Renal pelvis (tissue), 4 donors: ENCODE data around the gene NUP93. TPM values are rescaled to one million over a fixed set of nuclear protein-coding genes. Genes with fewer than 3 reads are reported as not detected.
"Not testable (repeated sequence)": the region's sequence is repeated elsewhere in the genome, so short reads cannot be mapped to it uniquely, and the experiment has no call there.

Source experiments
- DNase-seq: peaks from one replicate; pipeline ENCODE4 v3.0.0-alpha.2; 2013
- polyA plus RNA-seq, 3 donors: library from polyadenylated mRNA; unstranded; fragments of 120-200 nt; gene quantifications; one replicate each; pipeline ENCODE4 v1.2.1, GENCODE V29; 2013; ENCODE audit not compliant: insufficient read length in 3 of 3

The NUP93 gene
- polyA plus RNA-seq, 3 donors, result 84.3 to 96.6 (median 89.1) TPM

DNA sequence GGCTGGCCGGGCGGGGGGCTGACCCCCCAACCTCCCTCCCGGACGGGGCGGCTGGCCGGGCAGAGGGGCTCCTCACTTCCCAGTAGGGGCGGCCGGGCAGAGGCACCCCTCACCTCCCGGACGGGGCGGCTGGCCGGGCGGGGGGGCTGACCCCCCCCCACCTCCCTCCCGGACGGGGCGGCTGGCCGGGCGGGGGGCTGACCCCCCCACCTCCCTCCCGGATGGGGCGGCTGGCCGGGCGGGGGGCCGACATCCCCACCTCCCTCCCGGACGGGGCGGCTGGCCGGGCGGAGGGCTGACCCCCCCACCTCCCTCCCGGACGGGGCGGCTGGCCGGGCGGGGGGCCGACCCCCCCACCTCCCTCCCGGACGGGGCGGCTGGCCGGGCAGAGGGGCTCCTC lies 9.4 kb downstream of the NUP93 start:
- not testable (repeated sequence) for DNase-seq

DNA sequence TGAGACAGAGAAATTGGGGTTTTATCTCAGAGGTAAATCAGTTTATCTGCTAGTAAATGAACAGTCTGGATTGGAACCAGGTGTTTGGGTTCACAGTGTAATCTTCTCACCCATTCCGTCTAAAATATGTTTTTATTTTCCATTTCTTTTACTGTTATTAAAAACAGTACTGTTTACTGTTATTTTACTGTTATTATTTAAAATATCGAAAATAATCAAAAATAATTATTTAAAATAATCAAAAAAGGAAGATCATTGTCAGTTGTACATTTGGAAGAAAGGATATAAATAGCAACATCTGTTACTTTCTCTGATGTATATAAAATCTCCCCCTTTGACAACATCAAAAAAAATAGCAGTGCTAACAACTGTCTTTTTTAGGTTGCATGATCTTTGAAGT lies 11.5 kb downstream of the NUP93 start:
- DNase-seq, result no peak

DNA sequence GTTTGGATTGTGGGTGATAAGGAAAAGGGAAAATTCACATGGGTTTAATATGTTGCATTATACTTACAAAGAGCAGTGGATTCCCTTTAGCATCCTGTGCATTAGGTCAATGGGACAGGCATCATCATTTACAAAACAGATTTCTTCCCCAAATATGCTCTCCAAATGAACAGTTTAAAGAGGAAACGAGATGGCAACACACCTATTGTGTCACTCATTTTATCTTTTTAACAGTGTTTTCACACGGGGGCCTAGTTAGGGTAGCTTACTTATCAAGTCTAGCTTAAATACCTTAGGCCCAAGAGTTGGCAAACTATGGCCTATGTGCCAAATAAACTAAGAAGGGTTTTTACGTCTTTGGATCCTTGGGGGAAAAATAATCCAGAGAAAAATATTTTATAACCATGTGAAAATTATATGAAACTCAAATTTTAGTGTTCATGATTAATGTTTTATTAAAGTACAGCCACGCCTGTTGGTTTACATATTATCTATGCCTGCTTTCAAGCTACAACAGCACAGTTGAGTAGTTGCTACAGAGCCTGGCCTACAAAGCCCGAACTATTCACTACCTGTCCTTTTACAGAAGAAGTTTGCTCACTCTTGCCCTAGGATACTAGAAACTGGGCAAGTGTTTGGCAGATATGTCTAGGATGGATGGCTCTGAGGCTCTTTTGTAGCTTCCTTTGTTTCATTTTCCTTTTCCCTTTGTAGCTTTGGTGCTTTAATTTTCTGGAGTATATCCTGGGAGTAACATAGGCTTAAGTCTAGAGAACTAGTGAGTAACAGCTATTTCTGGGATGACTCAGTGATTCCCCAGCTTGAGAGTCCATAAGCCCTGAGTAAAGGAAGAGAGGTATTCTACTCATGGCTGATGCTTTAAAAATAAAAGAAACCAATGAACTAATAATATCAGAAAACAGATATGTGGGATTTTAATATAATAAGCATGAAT lies 12.4 kb downstream of the NUP93 start:
- DNase-seq, result no peak

DNA sequence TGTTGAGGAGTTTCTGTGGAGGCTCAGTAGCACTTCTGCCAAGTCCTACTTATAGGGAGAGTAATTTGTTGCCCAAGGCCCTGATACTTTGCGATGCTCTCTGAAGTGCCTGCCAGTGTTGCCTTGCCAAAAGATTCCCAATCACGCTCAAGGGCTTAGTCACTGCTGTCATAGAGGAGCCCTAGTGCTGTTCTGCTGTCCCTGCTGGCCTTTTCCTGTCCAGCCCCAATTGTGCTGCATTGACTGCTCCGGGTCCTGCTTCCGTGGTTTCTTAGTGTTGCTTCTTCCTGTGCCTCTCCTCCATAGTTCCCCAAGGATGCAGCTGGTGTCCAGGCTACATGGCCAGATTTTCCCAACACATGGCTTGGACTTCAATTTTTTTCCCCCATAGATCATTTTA lies 13.9 kb downstream of the NUP93 start:
- DNase-seq, result no peak

DNA sequence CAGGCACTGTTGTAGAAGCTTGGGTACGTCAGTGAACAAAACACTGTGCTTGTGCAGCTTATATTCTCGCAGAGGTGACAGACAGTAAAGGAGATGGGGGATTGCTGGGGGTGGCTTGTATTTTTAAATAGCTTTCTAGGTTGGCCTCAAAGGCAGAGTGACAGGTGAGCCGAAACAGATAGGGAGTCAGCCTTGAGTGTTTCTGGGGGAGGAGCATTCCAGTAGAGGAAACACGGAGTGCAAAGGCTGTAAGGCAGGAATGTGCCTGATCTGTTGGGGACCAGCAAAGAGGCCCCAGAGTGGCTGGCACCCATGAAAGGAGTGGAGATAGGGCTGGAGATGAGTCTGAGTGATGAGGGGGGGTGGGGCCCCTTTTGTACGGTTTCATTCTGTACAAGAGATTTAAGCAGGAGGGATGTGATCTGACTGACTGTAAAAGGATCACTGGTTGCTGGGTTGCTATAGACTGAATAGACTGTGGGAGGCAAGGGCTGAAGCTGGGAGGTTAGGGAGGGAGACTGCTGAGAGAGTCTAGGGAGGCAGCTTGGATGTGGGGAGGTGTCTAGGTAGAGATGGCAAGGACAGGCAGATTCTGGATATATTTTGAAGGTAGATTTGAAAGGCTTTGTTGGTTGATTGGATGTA lies 15.2 kb downstream of the NUP93 start:
- no peak for DNase-seq

DNA sequence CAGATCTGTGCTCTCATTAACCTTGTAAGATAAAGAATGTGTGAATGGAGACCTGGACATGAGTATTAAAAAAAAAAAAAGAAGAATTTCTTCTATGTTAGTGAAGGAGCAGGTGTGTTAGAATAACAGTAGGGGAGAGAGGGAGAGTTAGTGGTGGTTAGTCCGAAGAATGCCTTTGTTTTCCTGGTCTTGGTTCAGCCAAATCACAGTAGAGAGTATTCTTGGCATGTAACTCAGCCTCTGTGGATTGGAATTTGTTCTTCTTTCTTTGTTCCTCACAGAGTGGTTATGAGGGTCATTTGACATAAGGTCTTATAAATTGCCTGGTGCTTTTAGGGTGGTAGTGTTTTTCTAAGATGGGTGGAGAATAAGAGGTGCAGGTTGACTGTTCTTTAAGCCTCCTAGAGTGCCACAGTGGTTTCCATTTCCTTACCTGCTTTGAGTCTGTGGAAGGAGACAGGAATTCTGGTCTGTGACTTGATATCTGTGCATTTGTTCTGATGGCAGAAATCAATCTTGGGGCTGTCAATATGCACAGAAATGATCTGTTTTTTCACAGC lies 17.6 kb downstream of the NUP93 start:
- no peak for DNase-seq

DNA sequence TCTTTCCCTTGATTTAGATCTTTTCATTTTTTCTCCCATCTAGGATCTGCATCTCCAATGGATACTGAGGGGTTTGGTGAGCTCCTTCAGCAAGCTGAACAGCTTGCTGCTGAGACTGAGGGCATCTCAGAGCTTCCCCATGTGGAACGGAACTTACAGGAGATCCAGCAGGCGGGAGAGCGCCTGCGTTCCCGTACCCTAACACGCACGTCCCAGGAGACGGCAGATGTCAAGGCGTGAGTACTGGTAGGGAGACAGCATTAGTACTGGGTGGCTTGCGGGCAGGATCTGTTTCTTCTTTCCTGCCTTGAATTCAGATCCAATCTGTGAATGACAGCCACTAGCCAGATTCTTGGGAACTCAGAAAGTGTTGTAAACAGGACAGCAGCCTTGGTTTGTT lies 18.3 kb downstream of the NUP93 start:
- DNase-seq, result no peak

DNA sequence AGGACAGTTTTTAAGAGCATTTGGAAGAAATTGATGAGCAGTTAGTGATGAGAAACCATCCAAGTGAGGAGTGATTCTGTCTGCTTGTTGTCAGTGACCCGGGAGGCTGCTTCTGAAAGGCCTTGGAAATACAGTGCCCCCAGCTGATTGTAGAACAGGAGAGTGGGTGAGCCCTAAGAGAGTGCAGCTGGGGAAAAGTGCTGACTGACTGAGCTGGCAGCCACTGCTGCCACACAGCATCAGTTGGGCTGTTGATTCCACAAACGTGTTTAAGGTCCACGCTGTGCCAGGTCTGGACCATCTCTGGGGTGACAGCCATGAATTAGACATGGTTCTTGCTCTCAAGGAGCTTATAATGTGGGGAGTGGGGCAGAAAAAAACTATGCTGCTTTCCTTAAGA lies 18.9 kb downstream of the NUP93 start:
- no peak for DNase-seq

DNA sequence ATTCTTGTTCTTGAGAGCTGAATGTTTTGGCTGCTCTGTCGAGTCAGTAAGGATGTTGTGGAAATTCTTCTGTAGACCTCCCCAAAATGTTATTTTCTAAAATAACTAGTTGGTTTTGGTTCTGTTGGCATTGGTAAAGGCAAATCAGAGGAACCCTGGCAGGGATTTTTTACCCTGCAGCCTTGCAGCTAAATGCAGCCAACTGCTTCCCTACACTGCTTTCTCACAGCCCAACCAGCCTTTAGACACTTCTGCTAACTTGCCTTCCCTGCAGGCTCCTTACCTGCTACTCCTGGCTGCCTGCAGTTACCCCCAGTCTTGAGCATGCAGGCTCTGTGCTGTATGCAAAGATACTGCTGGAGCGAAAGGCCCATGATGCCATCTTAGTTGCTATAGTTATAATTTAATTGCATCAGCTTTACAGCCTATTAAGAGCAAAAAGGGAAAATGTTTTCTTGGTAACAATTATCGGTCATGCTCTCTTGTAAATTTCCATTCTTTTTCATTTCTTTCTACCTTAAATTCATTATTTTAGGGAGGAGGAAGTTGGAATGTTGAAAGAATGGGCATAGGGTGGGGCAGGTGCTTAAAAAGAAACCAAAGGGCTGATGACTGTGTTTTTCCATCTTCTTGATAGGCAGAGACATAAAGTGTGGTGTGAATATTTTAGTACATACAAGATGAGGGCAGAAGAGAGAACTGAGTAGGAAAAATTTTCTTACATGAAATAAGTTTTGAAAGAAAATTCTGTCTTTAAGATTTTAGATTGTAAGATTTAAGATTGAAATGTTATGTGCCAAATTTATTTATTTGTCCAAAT lies 20.0 kb downstream of the NUP93 start:
- no peak for DNase-seq

DNA sequence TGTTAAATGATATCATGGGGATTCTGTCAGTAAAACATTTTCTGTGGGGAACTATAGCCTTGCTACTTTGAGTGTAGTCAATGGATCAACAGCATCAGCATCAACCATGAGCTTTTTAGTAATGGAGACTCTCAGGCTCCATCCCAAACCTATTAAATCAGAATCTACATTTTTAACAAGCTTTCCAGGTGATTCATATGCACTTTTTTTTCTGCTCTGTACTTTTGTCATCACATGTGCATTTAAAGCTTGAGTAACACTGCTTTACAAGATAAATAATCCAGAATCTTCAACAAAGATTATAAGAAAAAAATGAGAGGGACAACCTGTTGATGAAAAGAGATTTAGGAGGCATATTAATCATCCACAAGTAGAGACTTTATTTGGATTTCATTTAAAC lies 23.5 kb downstream of the NUP93 start:
- no peak for DNase-seq

DNA sequence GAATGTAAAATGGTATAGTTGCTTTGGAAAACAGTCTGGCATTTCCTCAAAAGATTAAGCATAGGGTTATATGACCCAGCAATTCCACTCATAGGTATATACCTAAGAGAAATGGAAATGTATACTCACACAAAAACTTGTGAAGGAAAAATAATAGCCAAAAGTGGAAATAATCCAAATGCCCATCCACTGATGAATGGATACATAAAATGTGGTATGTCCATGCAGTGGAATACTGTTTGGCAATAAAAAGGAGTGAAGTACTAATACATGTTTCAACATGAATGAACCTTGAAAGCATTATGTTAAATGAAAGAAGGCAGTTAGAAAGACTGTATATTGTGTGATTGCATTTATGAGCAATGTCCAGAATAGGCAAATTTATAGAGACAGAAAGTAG lies 25.1 kb downstream of the NUP93 start:
- no peak for DNase-seq

DNA sequence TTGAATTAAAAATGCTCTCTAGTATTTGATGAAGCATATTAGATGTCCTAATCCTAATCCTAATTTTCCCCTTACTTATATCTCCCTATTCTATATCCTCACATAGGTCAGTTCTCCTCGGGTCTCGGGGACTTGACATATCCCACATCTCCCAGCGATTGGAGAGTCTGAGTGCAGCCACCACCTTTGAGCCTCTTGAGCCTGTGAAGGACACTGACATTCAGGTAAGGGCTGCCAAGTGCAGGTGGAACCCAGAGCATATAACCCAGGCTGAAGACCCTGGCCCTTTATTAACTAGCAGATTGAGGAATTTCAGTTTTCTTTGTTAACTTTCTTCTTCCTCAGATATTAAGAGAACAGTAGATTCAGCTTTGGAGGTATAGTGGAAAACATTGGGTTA lies 28.5 kb downstream of the NUP93 start:
- no peak for DNase-seq

DNA sequence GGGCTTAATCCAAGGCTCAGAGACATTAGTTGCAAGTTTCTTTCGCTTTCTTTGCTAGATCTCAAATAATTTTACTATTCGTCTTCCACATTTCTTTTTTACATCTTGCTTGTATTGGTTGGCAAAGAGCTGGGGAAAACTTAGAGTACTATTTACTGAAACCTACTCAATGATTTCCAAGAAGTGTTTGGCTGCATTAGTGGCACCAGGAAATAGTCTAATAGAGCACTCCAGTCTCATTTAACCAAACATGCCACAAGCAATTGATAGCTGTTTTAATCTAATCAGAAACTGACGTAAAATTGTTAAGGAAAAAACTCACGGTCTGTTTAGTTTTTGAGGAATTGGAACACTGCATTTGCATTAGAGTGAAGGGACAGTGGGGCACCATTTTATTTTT lies 29.0 kb downstream of the NUP93 start:
- DNase-seq, result no peak

DNA sequence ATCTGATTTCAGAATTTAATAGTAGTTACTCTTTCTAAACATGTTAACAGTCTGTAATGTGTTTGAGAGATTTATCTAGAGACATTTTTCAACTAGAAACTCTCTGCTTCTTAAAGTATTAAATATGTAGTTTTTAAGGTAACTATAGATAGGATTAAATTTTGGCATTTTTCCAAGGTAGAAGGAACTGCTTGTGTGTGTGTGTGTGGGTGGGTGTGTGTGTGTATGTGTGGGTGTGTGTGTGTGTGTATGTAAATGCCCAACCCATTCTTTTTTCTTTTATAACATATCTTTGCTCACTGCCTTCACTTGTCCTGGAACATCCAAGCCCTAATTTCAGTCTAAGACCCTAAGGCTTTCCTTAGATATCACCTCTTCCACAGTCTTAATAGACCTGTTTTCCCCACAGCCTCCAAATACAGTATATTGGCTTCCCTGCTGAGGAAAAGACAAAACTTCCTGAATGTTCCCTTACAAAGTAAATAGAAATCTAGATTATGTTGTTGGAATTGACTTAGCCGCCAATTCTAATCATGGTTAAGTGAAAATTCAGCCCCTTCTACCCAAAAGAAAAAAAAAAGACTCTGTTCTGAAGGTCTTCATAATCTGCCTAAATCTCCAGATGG lies 33.5 kb downstream of the NUP93 start:
- DNase-seq, result no peak

DNA sequence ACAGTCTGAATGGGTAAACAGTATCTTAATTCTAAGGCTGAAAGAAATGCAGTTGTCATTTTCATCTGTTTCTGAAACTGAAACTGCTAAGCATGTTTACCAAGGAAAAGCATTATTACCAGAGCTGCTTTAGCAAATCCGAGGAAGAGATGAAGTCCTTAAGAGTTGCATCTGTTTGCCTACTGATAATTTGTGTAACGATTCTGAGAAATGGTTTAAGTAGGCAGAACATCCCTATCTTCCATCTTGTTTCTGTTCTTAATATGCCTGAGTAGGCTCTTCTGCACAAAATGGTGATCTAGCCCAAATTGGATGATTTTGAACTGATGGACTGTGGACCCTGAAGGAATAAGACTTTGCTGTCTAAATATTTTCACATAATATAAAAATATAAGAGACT lies 34.9 kb downstream of the NUP93 start:
- DNase-seq, result no peak

DNA sequence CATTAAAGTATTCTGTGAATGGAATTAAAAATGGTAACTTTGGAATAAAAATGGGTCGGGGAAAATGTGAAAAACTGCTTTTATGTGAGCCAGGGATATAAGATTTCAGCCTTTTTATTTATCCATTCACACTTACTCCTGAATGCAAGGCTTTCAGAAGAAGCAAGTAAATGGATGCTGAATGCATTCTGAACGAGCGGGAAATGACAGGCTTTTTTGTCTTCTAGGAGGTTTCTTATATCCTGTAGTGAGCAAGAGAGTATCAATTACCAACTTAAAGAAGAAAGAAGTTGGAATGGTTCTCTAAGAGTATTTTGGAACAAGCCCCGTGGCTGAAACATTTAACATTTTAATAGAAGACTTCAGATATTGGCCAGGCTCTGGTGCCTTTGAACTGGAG lies 36.0 kb downstream of the NUP93 start:
- no peak for DNase-seq

DNA sequence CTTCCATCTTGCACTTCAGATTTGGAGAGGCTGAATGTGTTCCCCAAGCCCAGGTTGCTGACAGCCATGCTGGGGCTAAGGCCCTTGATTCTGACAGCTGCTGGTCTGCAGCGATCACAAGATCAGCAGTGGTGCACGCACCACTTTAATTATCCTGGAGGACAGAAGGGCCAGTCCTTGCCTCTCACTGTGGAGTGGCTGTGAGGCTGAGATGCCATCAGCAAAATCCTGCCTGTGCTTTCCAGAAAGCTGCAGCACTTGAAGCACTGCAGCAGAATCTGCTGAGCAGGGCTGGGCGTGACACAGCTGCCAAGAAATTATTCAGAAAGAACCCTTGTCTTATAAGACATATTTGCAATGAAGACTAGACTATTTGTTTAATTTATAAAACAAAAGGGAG lies 37.1 kb downstream of the NUP93 start:
- no peak for DNase-seq

DNA sequence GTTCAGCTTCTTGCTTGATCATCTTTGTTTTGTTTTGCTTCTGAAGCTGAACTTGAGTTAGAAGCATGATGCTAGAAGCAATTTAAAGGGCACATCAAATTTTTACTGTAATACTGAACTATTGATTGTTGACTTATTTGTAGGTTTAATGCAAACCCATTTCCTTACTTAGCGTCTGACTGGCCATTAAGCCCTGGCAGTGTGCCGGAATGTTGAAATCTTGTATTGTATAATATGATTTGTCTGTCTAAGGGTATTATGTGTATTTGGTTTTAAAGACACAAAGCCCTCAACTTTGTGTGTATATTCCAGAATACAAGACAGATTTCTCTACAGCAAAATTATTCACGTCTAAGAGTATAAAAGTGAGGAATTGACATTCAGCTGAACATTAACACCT lies 39.7 kb downstream of the NUP93 start:
- DNase-seq, result no peak

DNA sequence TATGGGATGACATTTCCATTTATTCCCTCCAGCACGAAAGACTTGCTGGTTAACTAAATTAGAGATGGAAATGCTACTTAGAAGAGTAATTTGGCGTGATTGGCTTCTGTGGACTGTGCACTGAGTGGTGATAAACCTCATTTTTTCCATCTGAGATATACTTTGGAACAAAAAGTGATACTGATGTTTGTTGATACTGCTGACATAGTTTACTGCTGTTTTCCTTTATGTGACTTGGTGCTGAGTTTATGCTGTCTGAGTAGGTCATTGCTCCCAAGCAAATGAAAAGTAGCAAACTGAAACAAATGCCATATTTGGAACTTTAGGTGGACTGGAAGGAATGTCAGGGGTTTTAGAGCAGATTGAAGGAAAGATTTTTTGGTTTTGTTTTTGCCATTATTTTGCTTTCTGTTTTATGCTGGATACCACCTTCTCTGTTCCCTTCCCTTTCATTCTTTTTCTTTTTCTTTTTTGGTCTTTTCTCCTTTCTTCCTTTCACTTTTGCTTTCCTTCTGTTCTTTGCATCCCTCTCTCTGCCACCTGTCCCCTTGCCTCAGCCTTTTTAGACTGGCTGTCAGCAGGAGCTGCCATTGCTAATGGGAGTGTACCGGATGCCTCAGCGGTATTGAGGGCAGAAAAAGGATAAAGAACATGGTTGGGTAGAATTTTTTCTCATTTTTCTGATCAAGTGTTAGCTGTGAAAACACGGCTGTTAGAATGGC lies 41.8 kb downstream of the NUP93 start:
- no peak for DNase-seq

DNA sequence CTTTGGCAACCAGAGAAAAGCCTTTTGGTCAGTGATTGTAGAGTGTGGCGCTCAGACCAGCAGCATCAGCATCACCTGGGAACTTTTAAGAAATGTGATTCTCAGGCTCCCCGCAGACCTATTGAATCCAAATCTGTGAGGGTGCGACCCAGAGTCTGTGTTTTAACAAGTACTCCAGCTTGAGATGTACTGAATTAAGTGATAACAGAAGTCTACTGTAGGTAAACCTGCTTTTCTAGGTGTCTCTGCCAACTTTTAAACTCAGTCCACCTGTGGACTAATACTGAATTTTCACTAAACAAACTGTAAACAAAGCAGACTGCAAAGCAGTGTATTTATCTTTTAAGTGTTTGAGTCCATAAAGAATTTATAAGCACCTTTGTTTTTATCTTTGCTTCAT lies 43.6 kb downstream of the NUP93 start:
- DNase-seq, result no peak

DNA sequence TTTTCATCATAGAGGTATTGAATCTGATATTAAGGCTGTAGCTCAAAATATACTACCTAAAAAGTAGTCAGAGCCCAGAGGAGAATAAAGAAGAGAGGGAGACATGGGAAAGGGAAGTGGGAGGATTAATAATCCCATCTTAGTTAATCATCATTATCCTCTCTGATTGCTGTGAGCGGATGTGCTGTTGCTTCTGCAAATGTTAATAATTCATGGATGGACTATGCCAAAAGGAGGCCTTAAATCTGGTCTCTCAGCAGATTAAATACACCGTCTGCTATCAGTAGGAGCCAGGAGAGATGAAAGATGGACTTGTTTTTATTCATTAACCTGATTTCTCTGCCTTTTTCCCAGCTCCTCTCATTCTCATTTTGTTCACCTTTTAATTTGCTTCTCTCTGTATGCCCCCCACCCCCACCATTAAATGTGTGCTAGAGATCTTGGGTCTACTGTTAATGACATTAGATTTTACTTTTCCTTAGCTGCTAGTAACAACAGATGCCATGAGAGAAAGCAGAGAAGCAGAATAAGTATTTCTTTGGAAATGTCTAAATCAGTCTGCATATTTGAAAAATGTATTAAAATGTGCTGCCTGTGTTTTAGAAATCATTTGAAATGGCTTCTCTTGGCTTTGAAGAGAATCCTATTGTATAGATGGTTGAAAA lies 44.2 kb downstream of the NUP93 start:
- no peak for DNase-seq
